GM23248 (cell line): ENCODE data around the gene MALL. TPM values are rescaled to one million over a fixed set of nuclear protein-coding genes. Genes with fewer than 3 reads are reported as not detected.
A peak's percentile ranks its signal among the peaks of the same experiment; 100 is the strongest.

Experiments
- DNase-seq: peaks from one replicate; pipeline ENCODE4 v3.0.0-alpha.2; 2015
- H2AFZ ChIP-seq: fragments of 200-600 bp; sonication (generic); 2 replicates; pipeline ENCODE4 v1.6.1; 2016; ENCODE audit warnings: antibody characterized with exemption
- H3F3A ChIP-seq: fragments of 200-600 bp; sonication (generic); 2 replicates; pipeline ENCODE4 v1.6.1; 2016; ENCODE audit warnings: mild to moderate bottlenecking, antibody characterized with exemption, mixed run types; ENCODE audit not compliant: insufficient read depth
- H3K27ac ChIP-seq: fragments of 200-600 bp; sonication (generic); 2 replicates; pipeline ENCODE4 v1.5.1; 2016; ENCODE audit warnings: mild to moderate bottlenecking
- H3K27me3 ChIP-seq: fragments of 200-600 bp; sonication (generic); replicated peaks from 2 replicates; pipeline ENCODE4 v1.6.1; 2016; ENCODE audit warnings: mild to moderate bottlenecking; ENCODE audit not compliant: insufficient read depth
- H3K36me3 ChIP-seq: fragments of 200-600 bp; sonication (generic); 2 replicates; pipeline ENCODE4 v1.6.1; 2016; ENCODE audit warnings: low read depth, mild to moderate bottlenecking
- H3K4me1 ChIP-seq: fragments of 200-600 bp; sonication (generic); 2 replicates; pipeline ENCODE4 v1.6.1; 2016; ENCODE audit warnings: mild to moderate bottlenecking; ENCODE audit not compliant: insufficient read depth
- H3K4me2 ChIP-seq: fragments of 200-600 bp; sonication (generic); one replicate; pipeline ENCODE4 v1.6.1; 2016; ENCODE audit warnings: mild to moderate bottlenecking; ENCODE audit not compliant: unreplicated experiment
- H3K4me3 ChIP-seq: fragments of 200-600 bp; sonication (generic); 2 replicates; pipeline ENCODE4 v1.5.1; 2016; ENCODE audit warnings: mild to moderate bottlenecking
- H3K79me2 ChIP-seq: fragments of 200-600 bp; sonication (generic); 2 replicates; pipeline ENCODE4 v1.6.1; 2016; ENCODE audit warnings: mild to moderate bottlenecking; ENCODE audit not compliant: insufficient read depth
- H3K9ac ChIP-seq: fragments of 200-600 bp; sonication (generic); 2 replicates; pipeline ENCODE4 v1.6.1; 2016; ENCODE audit warnings: mild to moderate bottlenecking
- H3K9me2 ChIP-seq: fragments of 200-600 bp; sonication (generic); 2 replicates; pipeline ENCODE4 v1.6.1; 2016; ENCODE audit warnings: mixed run types, mild to moderate bottlenecking, moderate library complexity; ENCODE audit not compliant: insufficient read depth
- H3K9me3 ChIP-seq: fragments of 200-600 bp; sonication (generic); one replicate; pipeline ENCODE4 v1.6.1; 2017; ENCODE audit warnings: low read depth
- H4K20me1 ChIP-seq: fragments of 200-600 bp; sonication (generic); 2 replicates; pipeline ENCODE4 v1.6.0; 2016; ENCODE audit not compliant: insufficient read depth
- EZH2 ChIP-seq: fragments of 200-600 bp; sonication (generic); IDR thresholded peaks from 2 replicates; pipeline ENCODE4 v1.6.1; 2018; ENCODE audit warnings: antibody characterized with exemption, mild to moderate bottlenecking; ENCODE audit not compliant: insufficient read depth, poor library complexity, severe bottlenecking
- EZH2phosphoT487 ChIP-seq: fragments of 200-600 bp; sonication (generic); IDR thresholded peaks from 2 replicates; pipeline ENCODE4 v1.6.1; 2018; ENCODE audit warnings: antibody characterized with exemption, moderate library complexity, mild to moderate bottlenecking, low read depth; ENCODE audit not compliant: insufficient read depth
- WGBS, 2 experiments: methylation state at CpG; one replicate each; pipeline ENCODE4 v1.1.6; 2015 to 2017; ENCODE audit warnings: low lambda C conversion rate in 2 of 2, low coverage in 1 of 2; ENCODE audit errors: missing lambda C conversion rate in 2 of 2; 5-methylcytosine and 5-hydroxymethylcytosine counted together
- in situ Hi-C: fragments of 300-500 bp; cut with MboI; formaldehyde crosslinking; loops from 2 replicates; pipeline ENCODE4 v1.15.0; 2020
- polyA plus RNA-seq: library from polyadenylated mRNA; unstranded; fragments of >200 nt; fragmentation: Nextera tagmentation; extraction: Ambion mirVana; gene quantifications from 2 replicates; pipeline ENCODE4 v1.2.1, GENCODE V29; 2016
- total RNA-seq: library from RNA; depleted of rRNA; stranded (reverse); fragments of >200 nt; shearing (Covaris generic); gene quantifications from 2 replicates; pipeline ENCODE4 v1.2.3, GENCODE V29; 2014

MALL gene
- total and polyA plus RNA-seq, 2 experiments from 2014 or later, result 43.7 to 61.6 TPM

- H3K79me2 ChIP-seq, result no peaks in the 10 kb centered on the region
- in situ Hi-C loops, result no loop called here
- no peaks in the 10 kb centered on the region for H3K36me3 ChIP-seq
- H4K20me1 ChIP-seq, result no peaks in the 10 kb centered on the region
- H3K4me1 ChIP-seq, result peaks cover 29% of the 10 kb centered on the region
- H3K9me2 ChIP-seq, result no peaks in the 10 kb centered on the region
- DNase-seq, result no peak
- 96 to 98% methylated on average over 4 of the region's 4 CpGs for WGBS, 2 experiments
- TF ChIP-seq EZH2 (no peak), EZH2phosphoT487 (no peak)
- H3K9me3 ChIP-seq, result no peaks in the 10 kb centered on the region
- H3F3A ChIP-seq, result peaks cover 18% of the 10 kb centered on the region
- H3K4me2 ChIP-seq, result no peak overlapping the region
- H2AFZ ChIP-seq, result no peak overlapping the region
- H3K9ac ChIP-seq, result no peak overlapping the region
- H3K27me3 ChIP-seq, result no peaks in the 10 kb centered on the region
- no peak overlapping the region for H3K4me3 ChIP-seq
- H3K27ac ChIP-seq, result no peak overlapping the region; the same call in 1 of the 2 replicates
Measured at GRCh38 chr2:110124038-110124825, 8.6 kb upstream of the MALL start.

- no peak overlapping the region for H3K4me3 ChIP-seq
- no peaks in the 10 kb centered on the region for H3K9me2 ChIP-seq
- no peaks in the 10 kb centered on the region for H3K9me3 ChIP-seq
- no peaks in the 10 kb centered on the region for H3K79me2 ChIP-seq
- H3K4me2 ChIP-seq, result no peak overlapping the region
- H4K20me1 ChIP-seq, result no peaks in the 10 kb centered on the region
- no peak for DNase-seq
- no peak overlapping the region for H3K9ac ChIP-seq
- H3F3A ChIP-seq, result peaks cover 17% of the 10 kb centered on the region
- no peak for TF ChIP-seq EZH2phosphoT487
- no peak for TF ChIP-seq EZH2
- no peaks in the 10 kb centered on the region for H3K27me3 ChIP-seq
- 89 to 91% methylated on average over 3 of the region's 3 CpGs for WGBS, 2 experiments
- in situ Hi-C loops, result no loop called here
- no peak overlapping the region for H3K27ac ChIP-seq
- H2AFZ ChIP-seq, result no peak overlapping the region
- peaks cover 28% of the 10 kb centered on the region for H3K4me1 ChIP-seq
- no peaks in the 10 kb centered on the region for H3K36me3 ChIP-seq
Measured at GRCh38 chr2:110121592-110121991, 6.0 kb upstream of the MALL start.

- no peak overlapping the region for H3K27ac ChIP-seq
- no peaks in the 10 kb centered on the region for H3K79me2 ChIP-seq
- in situ Hi-C loops, result no loop called here
- no peaks in the 10 kb centered on the region for H3K9me2 ChIP-seq
- TF ChIP-seq EZH2phosphoT487, result no peak
- TF ChIP-seq EZH2, result no peak
- peak; percentile 12 for DNase-seq
- 51 to 54% methylated on average over 2 of the region's 2 CpGs for WGBS, 2 experiments
- H2AFZ ChIP-seq, result no peak overlapping the region
- H3K36me3 ChIP-seq, result no peaks in the 10 kb centered on the region
- no peaks in the 10 kb centered on the region for H3K27me3 ChIP-seq
- H3K4me3 ChIP-seq, result no peak overlapping the region
- H4K20me1 ChIP-seq, result no peaks in the 10 kb centered on the region
- no peak overlapping the region for H3K9ac ChIP-seq
- no peaks in the 10 kb centered on the region for H3K9me3 ChIP-seq
- peaks cover 11% of the 10 kb centered on the region for H3F3A ChIP-seq
- H3K4me1 ChIP-seq, result peaks cover 28% of the 10 kb centered on the region
- no peak overlapping the region for H3K4me2 ChIP-seq
Measured at GRCh38 chr2:110121052-110121334, 5.4 kb upstream of the MALL start.

GRCh38 chr2:110120171-110121051, 4.8 kb upstream of the MALL start:
- Histone ChIP-seq H2AFZ (no peak overlapping the region), H3F3A (peaks cover 5% of the 10 kb centered on the region), H3K4me3 (no peak overlapping the region), H3K79me2 (0 out of 2 replicates have a peak, but pooled peaks cover 2% of the 10 kb centered on the region), H3K9me3 (no peaks in the 10 kb centered on the region), H3K27me3 (no peaks in the 10 kb centered on the region), H3K36me3 (no peaks in the 10 kb centered on the region), H3K9ac (no peak overlapping the region), H3K9me2 (no peaks in the 10 kb centered on the region), H3K27ac (no peak overlapping the region), H3K4me2 (no peak overlapping the region), H3K4me1 (peaks cover 24% of the 10 kb centered on the region), H4K20me1 (no peaks in the 10 kb centered on the region)
- in situ Hi-C loops, result no loop called here
- DNase-seq, result peak; percentile 16
- TF ChIP-seq EZH2 (no peak), EZH2phosphoT487 (no peak)
- WGBS, 2 experiments, result 65 to 76% methylated on average over 10 to 11 of the region's 11 CpGs
